ENCODE data around the gene SPOP.

SPOP gene

DNA sequence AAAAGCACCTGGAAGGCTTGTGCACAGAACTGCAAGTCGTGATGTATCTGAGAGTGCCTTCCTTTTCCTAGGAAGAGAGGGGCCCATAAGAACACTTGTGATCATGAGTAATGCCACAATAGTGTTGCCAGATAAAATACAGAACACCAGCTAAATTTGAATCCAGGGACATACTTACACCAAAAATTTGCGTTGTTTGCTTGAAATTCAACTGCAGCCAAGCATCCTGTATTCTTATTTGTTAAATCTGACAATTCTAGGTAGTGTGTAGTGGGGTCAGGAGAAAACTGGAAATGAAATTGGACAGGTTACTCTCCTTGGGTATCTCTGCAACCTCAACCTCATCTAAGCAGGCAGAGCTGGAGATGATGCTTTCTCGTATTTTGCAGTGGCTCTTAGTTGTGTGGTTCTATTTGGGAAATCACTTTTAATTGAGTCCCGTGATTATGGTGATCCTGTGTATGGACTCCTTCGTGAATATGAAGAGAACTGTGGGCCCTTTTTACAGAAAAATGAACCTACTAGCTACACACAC is 17.9 kb upstream of the SPOP start:
- no peak overlapping the region for H3K4me3 ChIP-seq (replicated peaks; ENCODE audit: low read depth, low read length)
- TF ChIP-seq, protein P1, sequence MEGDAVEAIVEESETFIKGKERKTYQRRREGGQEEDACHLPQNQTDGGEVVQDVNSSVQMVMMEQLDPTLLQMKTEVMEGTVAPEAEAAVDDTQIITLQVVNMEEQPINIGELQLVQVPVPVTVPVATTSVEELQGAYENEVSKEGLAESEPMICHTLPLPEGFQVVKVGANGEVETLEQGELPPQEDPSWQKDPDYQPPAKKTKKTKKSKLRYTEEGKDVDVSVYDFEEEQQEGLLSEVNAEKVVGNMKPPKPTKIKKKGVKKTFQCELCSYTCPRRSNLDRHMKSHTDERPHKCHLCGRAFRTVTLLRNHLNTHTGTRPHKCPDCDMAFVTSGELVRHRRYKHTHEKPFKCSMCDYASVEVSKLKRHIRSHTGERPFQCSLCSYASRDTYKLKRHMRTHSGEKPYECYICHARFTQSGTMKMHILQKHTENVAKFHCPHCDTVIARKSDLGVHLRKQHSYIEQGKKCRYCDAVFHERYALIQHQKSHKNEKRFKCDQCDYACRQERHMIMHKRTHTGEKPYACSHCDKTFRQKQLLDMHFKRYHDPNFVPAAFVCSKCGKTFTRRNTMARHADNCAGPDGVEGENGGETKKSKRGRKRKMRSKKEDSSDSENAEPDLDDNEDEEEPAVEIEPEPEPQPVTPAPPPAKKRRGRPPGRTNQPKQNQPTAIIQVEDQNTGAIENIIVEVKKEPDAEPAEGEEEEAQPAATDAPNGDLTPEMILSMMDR (IDR thresholded peaks at IDR 0.05; ENCODE audit: low read depth, low read length, missing control alignments), result no peak
- no peak for DNase-seq (ENCODE audit: extremely low read depth, low read depth)

DNA sequence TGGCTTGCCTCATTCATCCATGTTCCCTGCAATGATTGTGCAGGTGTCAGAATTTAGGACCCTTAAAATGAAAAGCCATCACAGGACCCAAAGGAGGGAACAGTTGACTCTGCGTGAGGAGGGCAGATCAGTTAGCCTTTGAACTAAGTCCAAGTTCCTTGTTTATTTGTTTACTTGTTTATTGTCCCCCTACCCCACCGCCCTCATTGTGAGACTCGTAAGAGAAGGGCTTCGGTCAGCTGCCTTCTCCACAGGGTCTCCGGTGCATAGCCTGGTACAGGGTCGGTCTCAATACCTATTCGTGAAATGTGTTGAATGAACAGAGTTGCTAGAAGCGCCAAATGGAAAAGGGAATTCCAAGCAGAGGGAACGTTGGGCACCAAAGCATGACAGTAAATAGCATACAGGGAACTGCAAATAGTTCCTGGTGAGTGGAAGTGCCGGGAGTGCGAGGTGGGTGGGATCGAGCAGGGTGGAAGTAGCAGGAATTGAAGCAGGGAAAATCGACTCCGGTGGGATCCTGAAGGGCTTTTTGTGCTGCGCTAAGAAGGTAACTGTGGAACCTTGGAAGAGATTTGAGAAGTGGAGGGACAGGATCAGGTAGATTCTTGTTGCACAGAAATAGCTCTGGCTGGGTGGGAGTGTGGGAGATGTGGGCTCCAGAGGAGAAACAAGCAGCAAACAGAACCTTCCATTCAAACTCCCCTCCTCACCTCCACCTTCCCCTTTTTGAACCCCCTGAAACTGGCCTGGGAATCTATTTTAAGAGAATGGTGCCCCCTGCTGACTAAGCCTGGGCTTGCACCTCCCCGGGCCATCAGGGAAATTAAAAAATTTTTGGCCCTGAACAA is 17.2 kb upstream of the SPOP start:
- no peak for DNase-seq (ENCODE audit: extremely low read depth, low read depth)
- no peak overlapping the region for H3K4me3 ChIP-seq (replicated peaks; ENCODE audit: low read depth, low read length)
- TF ChIP-seq, protein P1 (IDR thresholded peaks at IDR 0.05; ENCODE audit: low read depth, low read length, missing control alignments), result peak; percentile 85

DNA sequence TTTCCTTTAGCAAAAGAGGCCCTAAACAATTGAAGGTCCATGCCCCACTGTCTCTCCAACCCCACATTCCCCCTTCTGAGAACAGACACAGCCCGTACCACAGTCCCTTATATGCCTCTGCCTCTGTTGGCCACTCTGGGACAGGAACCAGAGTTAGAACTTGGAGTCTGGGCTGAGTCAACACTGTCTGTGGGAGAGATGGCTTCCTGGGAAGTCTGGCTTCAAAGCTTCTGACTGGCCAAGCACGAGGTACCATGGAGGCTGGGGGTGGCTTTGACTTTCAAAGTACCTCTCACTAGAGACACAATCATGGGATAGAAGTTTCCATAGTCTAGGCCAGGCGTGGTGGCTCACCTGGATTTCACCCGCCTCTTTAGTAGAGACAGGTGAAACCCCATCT is 14.9 kb upstream of the SPOP start:
- TF ChIP-seq, protein P1 (IDR thresholded peaks at IDR 0.05; ENCODE audit: low read depth, low read length, missing control alignments), result no peak
- no peak overlapping the region for H3K4me3 ChIP-seq (replicated peaks; ENCODE audit: low read depth, low read length)
- no peak for DNase-seq (ENCODE audit: extremely low read depth, low read depth)

DNA sequence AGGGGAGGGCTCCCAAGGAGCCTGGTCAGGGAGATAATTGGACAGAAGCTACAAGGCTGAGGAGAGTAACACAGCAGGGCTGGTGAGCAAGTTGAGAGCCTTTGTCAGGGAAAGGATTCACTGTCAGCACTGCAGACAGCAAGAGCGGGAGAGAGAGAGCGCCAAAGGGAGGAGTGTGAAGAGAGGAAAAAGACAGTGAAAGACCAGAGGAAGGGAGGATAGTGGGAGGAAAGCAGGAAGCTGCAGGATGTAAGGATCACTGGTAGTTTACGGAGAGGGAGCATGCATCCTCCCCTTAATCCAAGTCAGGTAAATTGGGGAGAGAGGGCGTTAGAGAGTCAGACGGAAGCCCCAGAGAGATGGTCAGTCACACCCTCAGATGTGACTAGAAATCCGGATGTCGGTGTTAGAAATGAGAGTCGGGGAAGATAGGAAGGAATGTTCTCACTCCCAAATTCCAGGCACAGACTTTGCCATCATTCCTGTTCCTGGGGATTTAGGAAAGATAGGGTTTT is 13.8 kb upstream of the SPOP start:
- H3K4me3 ChIP-seq (replicated peaks; ENCODE audit: low read depth, low read length), result no peak overlapping the region
- TF ChIP-seq, protein P1 (IDR thresholded peaks at IDR 0.05; ENCODE audit: low read depth, low read length, missing control alignments), result no peak
- no peak for DNase-seq (ENCODE audit: extremely low read depth, low read depth)

DNA sequence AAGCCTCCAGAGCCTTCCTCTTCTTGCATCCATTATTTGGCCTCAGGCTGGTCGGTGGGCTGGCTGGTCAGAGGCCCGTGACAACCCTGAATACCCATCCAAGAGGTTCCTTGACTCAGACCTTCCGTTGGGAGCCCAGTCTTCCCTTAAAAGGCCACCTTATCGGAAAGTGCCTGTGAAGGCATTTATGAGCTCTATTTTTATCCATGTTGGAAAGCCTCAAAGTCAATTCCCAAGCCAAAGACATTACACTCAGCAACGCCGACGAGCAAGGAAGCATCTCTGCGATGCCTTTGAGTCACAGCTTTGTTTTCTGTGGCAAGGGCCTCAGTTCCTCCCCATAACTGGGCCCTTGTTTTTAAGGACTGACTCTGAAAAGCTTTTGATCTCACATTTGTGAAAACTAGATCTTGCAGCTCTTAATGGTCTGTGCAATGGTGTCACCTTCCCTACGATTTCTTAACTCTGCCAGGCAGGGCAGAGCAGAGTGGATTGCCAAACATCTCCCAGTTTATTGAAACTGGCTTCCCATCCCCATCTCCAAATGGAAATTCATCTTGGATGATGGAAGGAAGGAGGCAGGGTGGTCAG is 13.3 kb upstream of the SPOP start:
- no peak overlapping the region for H3K4me3 ChIP-seq (replicated peaks; ENCODE audit: low read depth, low read length)
- DNase-seq (ENCODE audit: extremely low read depth, low read depth), result no peak
- TF ChIP-seq, protein P1 (IDR thresholded peaks at IDR 0.05; ENCODE audit: low read depth, low read length, missing control alignments), result no peak

DNA sequence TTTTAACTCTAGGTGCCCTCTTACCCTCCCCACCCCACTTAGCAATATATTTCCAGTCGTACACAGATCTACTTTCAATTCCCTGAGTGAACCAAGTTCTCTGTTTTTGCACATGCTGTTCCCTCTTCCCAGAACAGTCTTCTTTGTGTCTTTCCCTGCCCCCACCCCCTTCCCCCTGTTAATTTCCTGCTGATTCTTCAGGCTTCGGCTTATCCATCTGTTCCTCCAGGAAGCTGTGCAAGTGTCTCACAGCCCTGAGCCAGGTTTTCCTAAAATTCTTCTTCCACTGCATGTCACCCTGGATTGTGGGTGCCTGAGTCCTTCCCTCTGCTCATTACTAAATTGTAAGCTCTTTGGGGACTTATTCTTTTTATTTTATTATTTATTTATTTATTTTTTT is 12.4 kb upstream of the SPOP start:
- TF ChIP-seq, protein P1 (IDR thresholded peaks at IDR 0.05; ENCODE audit: low read depth, low read length, missing control alignments), result no peak
- no peak for DNase-seq (ENCODE audit: extremely low read depth, low read depth)
- H3K4me3 ChIP-seq (replicated peaks; ENCODE audit: low read depth, low read length), result no peak overlapping the region
